HG02852 (cell line): ENCODE results near the gene BCL10.
"Not testable (repeated sequence)": the region's sequence is repeated elsewhere in the genome, so short reads cannot be mapped to it uniquely, and the experiment has no call there.

Experiments used
- ATAC-seq: cut with Tn5 transposase; IDR thresholded peaks from one replicate; pipeline ENCODE4 v1.9.1; 2021; ENCODE audit warnings: mild to moderate bottlenecking, moderate library complexity; ENCODE audit not compliant: unreplicated experiment

Gene BCL10

GRCh38 chr1:85268801-85269585, 7.4 kb downstream of the BCL10 start:
- ATAC-seq: no peak

GRCh38 chr1:85267313-85267712, 9.1 kb downstream of the BCL10 start:
- no peak for ATAC-seq

- no peak for ATAC-seq
Measured at GRCh38 chr1:85264150-85264549, 12.3 kb downstream of the BCL10 start.

DNA sequence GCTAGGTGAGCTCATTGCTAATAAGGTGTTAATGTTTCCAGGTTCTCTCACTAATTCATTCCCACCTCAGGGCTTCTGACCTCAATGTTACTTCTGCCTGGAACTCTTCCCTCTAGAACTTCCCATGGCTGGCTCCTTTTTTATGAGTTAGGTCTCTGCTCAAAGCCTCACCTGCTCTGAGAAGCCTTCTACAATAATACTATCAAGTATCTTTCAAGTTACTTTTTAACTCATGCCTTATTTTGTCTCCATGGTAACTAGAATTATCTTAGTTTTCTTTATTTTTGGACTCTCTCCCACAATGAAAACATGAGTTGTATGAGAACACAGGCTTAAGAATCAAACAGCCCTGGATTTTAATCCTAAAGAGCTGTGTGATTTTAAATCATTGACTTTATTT, 13.4 kb downstream of the BCL10 start:
- no peak for ATAC-seq

DNA sequence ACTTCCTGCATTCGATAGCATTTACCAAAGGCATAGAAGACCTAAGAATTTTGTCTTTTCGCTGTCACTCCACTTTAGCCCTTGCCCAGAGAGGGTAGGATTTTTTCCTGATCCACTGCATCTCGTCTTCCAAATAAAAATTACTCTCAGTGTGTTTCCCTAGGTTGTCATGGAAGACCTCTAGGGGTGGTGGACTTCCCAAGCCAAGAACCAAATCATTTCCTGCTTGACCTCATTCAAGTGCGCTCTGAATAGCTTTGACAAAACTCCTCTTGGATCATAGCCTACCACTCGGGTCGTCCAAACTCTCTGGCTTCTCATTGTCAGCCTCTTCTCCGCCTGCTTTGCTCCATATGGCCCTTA, 16.5 kb downstream of the BCL10 start:
- peak; percentile 18 for ATAC-seq

DNA sequence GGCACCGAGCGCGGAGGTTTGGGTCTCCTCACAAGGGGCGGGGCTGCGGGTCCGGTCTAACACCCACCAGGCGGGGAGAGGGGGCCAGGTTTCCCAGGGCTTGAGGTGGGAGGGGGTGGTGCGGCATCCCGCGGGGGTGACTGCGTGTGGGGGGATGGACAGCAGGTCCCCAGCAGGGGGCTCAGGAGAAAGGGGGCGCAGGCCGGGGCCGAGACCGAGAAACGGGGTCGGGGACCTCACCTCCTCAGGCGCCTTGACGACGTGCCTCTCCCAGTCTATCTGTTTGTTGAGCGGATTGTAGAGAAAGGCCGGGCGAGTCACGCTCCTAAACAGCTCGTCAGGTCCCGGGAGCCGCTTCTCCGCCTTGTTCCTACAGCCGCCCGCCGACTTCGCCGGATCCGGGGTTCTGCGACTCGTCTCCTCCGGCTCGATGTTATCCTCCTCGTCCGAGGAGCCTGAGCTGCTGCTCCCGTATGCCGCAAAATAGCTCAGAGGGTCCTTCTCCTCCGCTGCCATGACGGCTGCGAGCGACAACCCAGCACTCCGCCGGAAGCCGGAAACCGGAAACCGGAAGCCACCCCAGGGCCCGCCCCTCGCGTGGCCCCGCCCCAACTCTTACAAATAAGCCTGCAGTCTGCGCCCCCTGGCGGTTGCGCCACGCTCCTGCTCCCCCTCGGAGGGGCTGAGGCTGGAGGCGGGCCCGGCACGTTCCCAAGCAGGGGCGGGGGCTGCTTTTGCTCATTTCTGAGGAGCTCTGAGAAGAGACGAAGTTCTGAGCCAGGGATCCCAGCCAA, 17.1 kb downstream of the BCL10 start, which contains the start of gene C1orf52:
C1orf52 (minus strand) TSS at position 545 of the 794 bp plus-strand sequence; CDS start at position 516, 29 bp downstream.
- ATAC-seq: peak; percentile 97

GRCh38 chr1:85258536-85259117, 17.8 kb downstream of the BCL10 start:
- ATAC-seq: no peak

- ATAC-seq: not testable (repeated sequence)
Measured at GRCh38 chr1:85249042-85249441, 27.4 kb downstream of the BCL10 start.

DNA sequence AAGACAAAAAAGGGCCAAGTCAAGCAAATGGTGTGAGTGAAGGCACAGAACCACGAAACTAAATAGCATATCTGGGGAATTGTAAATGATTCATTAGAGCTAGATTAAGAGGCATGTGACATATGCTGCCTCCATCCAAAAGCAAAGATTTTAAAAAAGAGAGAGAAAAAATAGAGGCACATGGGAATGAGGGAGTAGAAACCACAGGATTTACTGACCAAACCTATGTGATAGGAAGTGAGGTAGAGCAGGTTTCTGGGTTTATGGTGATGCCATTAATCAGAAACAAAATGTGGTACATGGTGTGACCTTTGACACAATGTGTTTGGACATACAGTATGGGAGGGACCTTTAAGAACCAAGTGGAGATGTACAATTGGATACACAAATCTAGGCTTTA, 30.5 kb downstream of the BCL10 start:
- ATAC-seq: no peak

GRCh38 chr1:85245456-85245855, 31.0 kb downstream of the BCL10 start:
- no peak for ATAC-seq

GRCh38 chr1:85244271-85245061, 32.0 kb downstream of the BCL10 start:
- no peak for ATAC-seq

DNA sequence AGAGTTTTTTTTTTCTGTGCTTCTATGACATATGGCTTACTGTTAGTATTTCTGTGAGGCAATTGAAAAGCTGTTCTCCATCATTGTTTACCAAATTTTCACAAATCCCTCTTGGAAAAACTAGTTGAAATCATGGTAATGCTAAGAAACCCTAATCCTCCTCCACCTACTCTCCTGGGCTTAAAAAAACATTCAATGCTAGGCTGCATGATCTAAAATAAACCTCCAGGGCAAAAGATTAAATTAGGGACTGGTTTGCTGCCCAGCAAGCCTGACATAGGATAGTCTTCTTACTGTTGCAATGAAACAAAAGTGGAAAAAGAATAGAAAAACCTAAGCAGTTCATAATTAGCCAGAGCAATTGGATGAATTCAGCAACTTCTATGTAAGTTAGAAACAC, 33.1 kb downstream of the BCL10 start:
- ATAC-seq: no peak

DNA sequence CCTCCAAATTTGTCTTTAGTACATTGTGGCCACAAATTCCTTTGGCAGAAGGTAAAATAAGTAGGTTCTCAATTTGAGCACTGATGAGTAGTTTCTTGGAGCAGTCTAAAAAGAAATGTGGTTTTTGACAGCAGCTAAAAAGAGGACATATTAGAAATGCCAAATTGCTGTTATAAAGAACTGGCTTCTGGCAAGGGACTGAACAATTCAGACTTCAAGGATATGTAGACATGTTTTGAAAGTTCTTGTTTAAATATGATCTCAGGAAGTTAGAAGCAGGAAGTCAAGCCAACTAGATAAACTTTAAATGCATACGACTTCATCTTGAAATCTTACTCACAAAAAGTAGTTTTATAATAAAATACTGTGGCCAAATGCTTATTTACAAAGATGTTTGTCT, 35.8 kb downstream of the BCL10 start:
- ATAC-seq: no peak

- no peak for ATAC-seq
Measured at GRCh38 chr1:85240174-85240601, 36.2 kb downstream of the BCL10 start.

GRCh38 chr1:85237613-85238012, 38.8 kb downstream of the BCL10 start:
- no peak for ATAC-seq

- ATAC-seq: no peak
Measured at GRCh38 chr1:85230305-85230977, 46.0 kb downstream of the BCL10 start.

GRCh38 chr1:85229574-85230097, 46.8 kb downstream of the BCL10 start:
- ATAC-seq: no peak

GRCh38 chr1:85228972-85229371, 47.5 kb downstream of the BCL10 start:
- no peak for ATAC-seq

DNA sequence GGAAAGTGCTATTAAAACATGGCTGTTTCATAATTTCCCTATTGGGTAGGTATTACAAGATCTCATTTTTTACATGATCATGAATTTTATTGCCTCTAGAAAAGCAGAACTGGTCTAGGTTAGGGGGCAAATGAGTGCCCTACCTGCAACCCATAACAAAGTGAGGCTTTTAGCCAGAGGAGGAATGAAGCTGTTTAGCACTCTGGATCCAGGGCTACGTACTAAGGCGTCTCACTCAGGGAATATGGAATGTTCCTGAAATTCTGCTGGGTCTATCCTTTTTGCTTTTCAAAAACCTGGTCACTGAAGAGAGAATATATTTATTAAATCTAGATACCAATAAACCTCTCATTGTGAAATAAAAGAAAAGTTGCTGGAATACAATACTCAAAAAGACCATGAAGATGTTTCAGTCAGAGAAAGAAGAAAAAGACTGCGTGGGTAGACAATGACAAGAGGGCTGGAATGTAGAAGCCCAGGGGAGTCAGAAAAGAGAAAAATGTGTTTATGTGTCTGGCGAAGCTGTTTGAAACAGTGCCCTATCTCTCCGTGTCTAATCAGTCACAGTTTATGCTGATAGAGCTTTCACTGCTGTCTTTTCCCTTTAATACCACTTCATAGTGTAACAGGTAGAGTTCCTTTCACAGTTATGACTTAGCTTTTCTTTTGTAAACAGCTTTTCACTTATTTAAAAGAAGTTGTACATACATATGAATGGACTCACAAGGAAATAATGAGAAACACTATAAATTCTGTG, 50.6 kb downstream of the BCL10 start:
- ATAC-seq: no peak
